HepG2 (cell line): Measurements from ENCODE around the gene PIGO. TPM values are rescaled to one million over a fixed set of nuclear protein-coding genes. Genes with fewer than 3 reads are reported as not detected.

ENCODE experiments used
- CC2D1A ChIP-seq: sonication (generic); formaldehyde crosslinking; IDR thresholded peaks from 2 replicates; pipeline ENCODE4 v1.8.1; 2023; ENCODE audit warnings: mild to moderate bottlenecking, missing genetic modification reagents
- HMGXB4 ChIP-seq, 2 experiments: sonication (generic) in 1 of 2; formaldehyde crosslinking in 1 of 2; IDR thresholded peaks; 2 replicates each; pipeline versions ENCODE4 v1.4.0 to v1.6.1; 2018 to 2020; ENCODE audit warnings: missing genetic modification reagents in 2 of 2, borderline replicate concordance in 1 of 2, low read depth in 1 of 2, mild to moderate bottlenecking in 1 of 2, missing biosample characterization in 1 of 2
- IKZF4 ChIP-seq: sonication (generic); formaldehyde crosslinking; IDR thresholded peaks from 2 replicates; pipeline ENCODE4 v1.5.1; 2020; ENCODE audit warnings: borderline replicate concordance, mild to moderate bottlenecking, low read depth, missing genetic modification reagents; ENCODE audit errors: not compliant biosample characterization
- PITX1 ChIP-seq: sonication (generic); formaldehyde crosslinking; IDR thresholded peaks from 2 replicates; pipeline ENCODE4 v1.5.1; 2020; ENCODE audit warnings: mild to moderate bottlenecking, missing genetic modification reagents
- RAD21 ChIP-seq: fragments of 450-650 bp; formaldehyde crosslinking; IDR thresholded peaks from 2 replicates; pipeline ENCODE4 v1.5.0; 2020; ENCODE audit warnings: mild to moderate bottlenecking
- RAD51 ChIP-seq: fragments of 450-650 bp; IDR thresholded peaks from 2 replicates; pipeline ENCODE4 v1.6.1; 2016; ENCODE audit warnings: borderline replicate concordance
- RARA ChIP-seq: IDR thresholded peaks from 2 replicates; pipeline ENCODE4 v1.6.1; 2016; ENCODE audit warnings: missing genetic modification reagents, missing compliant biosample characterization
- RFXAP ChIP-seq: sonication (generic); formaldehyde crosslinking; IDR thresholded peaks from 2 replicates; pipeline ENCODE4 v1.4.0; 2020; ENCODE audit warnings: missing genetic modification reagents, borderline replicate concordance
- ZBTB40 ChIP-seq, 2 experiments: fragments of 450-650 bp in 1 of 2; sonication (generic) in 1 of 2; formaldehyde crosslinking in 1 of 2; IDR thresholded peaks; 2 replicates each; pipeline versions ENCODE4 v1.6.1 to v1.8.0; 2016 to 2022; ENCODE audit warnings: antibody characterized with exemption in 1 of 2, mild to moderate bottlenecking in 1 of 2, missing genetic modification reagents in 1 of 2
- ZFP90 ChIP-seq: sonication (generic); formaldehyde crosslinking; IDR thresholded peaks from 2 replicates; pipeline ENCODE4 v1.8.0; 2022; ENCODE audit warnings: missing genetic modification reagents, mild to moderate bottlenecking, inconsistent platforms, borderline replicate concordance
- ZMAT3 ChIP-seq: sonication (generic); formaldehyde crosslinking; conservative IDR thresholded peaks from 2 replicates; pipeline ENCODE4 v1.7.0; 2021; ENCODE audit warnings: missing genetic modification reagents
- ZNF205 ChIP-seq: IDR thresholded peaks from 2 replicates; pipeline ENCODE4 v1.6.1; 2018; ENCODE audit warnings: missing biosample characterization, missing genetic modification reagents
- ZNF709 ChIP-seq: sonication (generic); formaldehyde crosslinking; IDR thresholded peaks from 2 replicates; pipeline ENCODE4 v1.5.0; 2020; ENCODE audit warnings: mild to moderate bottlenecking, missing genetic modification reagents
- ZNF766 ChIP-seq: sonication (generic); formaldehyde crosslinking; IDR thresholded peaks from 2 replicates; pipeline ENCODE4 v1.5.0; 2020; ENCODE audit warnings: missing genetic modification reagents, borderline replicate concordance
- polyA plus RNA-seq, 8 experiments: library from polyadenylated mRNA; depleted of rRNA in 3 of 8; stranded (reverse) in 7 of 8; unstranded in 1 of 8; fragments of >200 nt; fragmentation: Illumina TruSeq in 4 of 8; extraction: Trizol in 4 of 8; gene quantifications; 2 replicates each; pipeline versions ENCODE4 v1.2.1 to v1.2.3, GENCODE V29; 2011 to 2016; ENCODE audit warnings: low read depth in 4 of 8, missing spikeins in 1 of 8, mixed read lengths in 1 of 8; ENCODE audit not compliant: insufficient read depth in 1 of 8
- total RNA-seq, 5 experiments: library from RNA; depleted of rRNA; stranded (reverse); fragments of >200 nt; fragmentation: Illumina TruSeq; extraction: Trizol; gene quantifications; 2 replicates each; pipeline ENCODE4 v1.2.3, GENCODE V29; 2016; ENCODE audit warnings: low read depth in 1 of 5
- TF ChIP-seq, protein P1 (sequence below): IDR thresholded peaks from 2 replicates; pipeline ENCODE4 v1.6.1; 2016; ENCODE audit warnings: missing compliant biosample characterization, missing genetic modification reagents, borderline replicate concordance

Gene PIGO
- total and polyA plus RNA-seq, 2 of the 13 experiments (the other 11 are each of a cell fraction or from before 2014, with no cell fraction given): 20.5 to 26.2 TPM

GRCh38 chr9:35072461-35073278 lies 23.7 kb downstream of the PIGO start, which contains the start of gene VCP (continued):
- TF ChIP-seq ZBTB40 (IDR thresholded peaks at IDR 0.05): no peak
- no peak for TF ChIP-seq ZBTB40 (CRISPR knock-in tag; IDR thresholded peaks at IDR 0.05)
- TF ChIP-seq ZNF766 (CRISPR knock-in tag): peak; percentile 36; the same call in 1 of the 2 replicates
- peak; percentile 99 for TF ChIP-seq PITX1 (CRISPR knock-in tag)
- no peak for TF ChIP-seq RAD51
- no peak for TF ChIP-seq ZFP90 (CRISPR knock-in tag)
- no peak for TF ChIP-seq ZNF709 (CRISPR knock-in tag)
- TF ChIP-seq RAD21 (CRISPR knock-in tag): no peak; the same call in none of the 2 replicates
- peak; percentile 100 for TF ChIP-seq RFXAP
- no peak for TF ChIP-seq CC2D1A
- TF ChIP-seq, protein P1, sequence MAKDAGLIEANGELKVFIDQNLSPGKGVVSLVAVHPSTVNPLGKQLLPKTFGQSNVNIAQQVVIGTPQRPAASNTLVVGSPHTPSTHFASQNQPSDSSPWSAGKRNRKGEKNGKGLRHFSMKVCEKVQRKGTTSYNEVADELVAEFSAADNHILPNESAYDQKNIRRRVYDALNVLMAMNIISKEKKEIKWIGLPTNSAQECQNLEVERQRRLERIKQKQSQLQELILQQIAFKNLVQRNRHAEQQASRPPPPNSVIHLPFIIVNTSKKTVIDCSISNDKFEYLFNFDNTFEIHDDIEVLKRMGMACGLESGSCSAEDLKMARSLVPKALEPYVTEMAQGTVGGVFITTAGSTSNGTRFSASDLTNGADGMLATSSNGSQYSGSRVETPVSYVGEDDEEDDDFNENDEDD (CRISPR knock-in tag): peak; percentile 18; the same call in 1 of the 2 replicates
- no peak for TF ChIP-seq ZNF205 (CRISPR knock-in tag)
- no peak for TF ChIP-seq ZMAT3
- peak; percentile 7 to 78; a peak in 3 of 4 replicates for TF ChIP-seq HMGXB4 (CRISPR knock-in tag; IDR thresholded peaks at IDR 0.05; ENCODE audit: borderline replicate concordance in 1 of 2, low read depth in 1 of 2)
- no peak for TF ChIP-seq RARA
- no peak for TF ChIP-seq IKZF4 (CRISPR knock-in tag)
